ENCODE data around the gene TSPAN4.

GRCh38 chr11:849951-850774 lies 7.5 kb downstream of the TSPAN4 start:
- TF ChIP-seq CTCF (IDR thresholded peaks at IDR 0.05 in 8 of 11, conservative IDR thresholded peaks at IDR 0.05 in 3 of 11) (no peak), POLR2A (IDR thresholded peaks at IDR 0.05) (no peak)

Measured in spleen (tissue), 7 donors.